ES-I3 (cell line): ENCODE results near the gene ZNF280B.
"Not testable (repeated sequence)": the region's sequence is repeated elsewhere in the genome, so short reads cannot be mapped to it uniquely, and the experiment has no call there.

Experiments used
- H3K36me3 ChIP-seq: 2 replicates; pipeline ENCODE4 v1.6.1; 2013; ENCODE audit warnings: mild to moderate bottlenecking, low read length, control low read depth, moderate library complexity; ENCODE audit not compliant: insufficient read depth
- H3K4me1 ChIP-seq: 2 replicates; pipeline ENCODE4 v1.6.1; 2013; ENCODE audit warnings: mild to moderate bottlenecking, control low read depth, low read length; ENCODE audit not compliant: insufficient read depth
- H3K9ac ChIP-seq: 2 replicates; pipeline ENCODE4 v1.6.1; 2013; ENCODE audit warnings: low read depth, mild to moderate bottlenecking, low read length, moderate library complexity
- H3K9me3 ChIP-seq: 2 replicates; pipeline ENCODE4 v1.6.1; 2013; ENCODE audit warnings: mild to moderate bottlenecking, low read length, moderate library complexity; ENCODE audit not compliant: control insufficient read depth, insufficient read depth

The ZNF280B gene

DNA sequence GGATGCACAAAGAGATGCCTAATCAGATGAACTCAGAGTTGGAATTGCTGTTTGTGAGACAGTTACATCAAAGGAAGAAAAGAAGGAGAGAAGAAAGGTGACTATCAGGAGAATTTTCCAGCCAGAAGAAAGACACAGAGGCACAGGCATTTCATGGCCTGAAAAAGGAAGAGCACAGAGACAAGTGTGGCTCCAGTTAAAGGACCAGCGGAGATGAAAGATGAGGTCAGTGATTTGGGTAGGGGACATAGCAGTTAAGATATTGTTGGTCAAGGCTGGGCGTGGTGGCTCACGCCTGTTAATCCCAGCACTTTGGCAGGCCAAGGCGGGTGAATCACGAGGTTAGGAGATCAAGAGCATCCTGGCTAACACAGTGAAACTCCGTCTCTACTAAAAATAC lies 15.0 kb upstream of the ZNF280B start:
- Histone ChIP-seq H3K4me1 (peaks cover 5% of the 10 kb centered on the region; the same call in 1 of the 2 replicates), H3K36me3 (no peaks in the 10 kb centered on the region), H3K9ac (no peak overlapping the region), H3K9me3 (no peaks in the 10 kb centered on the region)

DNA sequence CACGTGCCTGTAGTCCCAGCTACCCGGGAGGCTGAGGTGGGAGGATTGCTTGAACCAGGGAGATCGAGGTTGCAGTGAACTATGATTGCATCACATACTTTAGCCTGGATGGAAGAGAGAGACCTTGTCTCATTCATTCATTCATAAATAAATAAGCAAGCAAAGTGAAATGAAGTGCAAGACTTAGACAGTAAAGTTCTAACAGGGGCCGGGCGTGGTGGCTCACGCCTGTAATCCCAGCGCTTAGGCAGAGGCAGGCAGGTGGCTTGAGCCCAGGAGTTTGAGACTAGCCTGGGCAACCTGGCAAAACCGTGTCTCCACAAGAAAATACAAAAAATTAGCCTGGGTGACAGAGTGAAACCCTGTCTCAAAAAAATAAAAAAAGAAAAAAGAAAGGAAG lies 13.1 kb upstream of the ZNF280B start:
- Histone ChIP-seq H3K9ac (no peak overlapping the region), H3K9me3 (no peaks in the 10 kb centered on the region), H3K4me1 (peaks cover 5% of the 10 kb centered on the region; the same call in 1 of the 2 replicates), H3K36me3 (no peaks in the 10 kb centered on the region)

DNA sequence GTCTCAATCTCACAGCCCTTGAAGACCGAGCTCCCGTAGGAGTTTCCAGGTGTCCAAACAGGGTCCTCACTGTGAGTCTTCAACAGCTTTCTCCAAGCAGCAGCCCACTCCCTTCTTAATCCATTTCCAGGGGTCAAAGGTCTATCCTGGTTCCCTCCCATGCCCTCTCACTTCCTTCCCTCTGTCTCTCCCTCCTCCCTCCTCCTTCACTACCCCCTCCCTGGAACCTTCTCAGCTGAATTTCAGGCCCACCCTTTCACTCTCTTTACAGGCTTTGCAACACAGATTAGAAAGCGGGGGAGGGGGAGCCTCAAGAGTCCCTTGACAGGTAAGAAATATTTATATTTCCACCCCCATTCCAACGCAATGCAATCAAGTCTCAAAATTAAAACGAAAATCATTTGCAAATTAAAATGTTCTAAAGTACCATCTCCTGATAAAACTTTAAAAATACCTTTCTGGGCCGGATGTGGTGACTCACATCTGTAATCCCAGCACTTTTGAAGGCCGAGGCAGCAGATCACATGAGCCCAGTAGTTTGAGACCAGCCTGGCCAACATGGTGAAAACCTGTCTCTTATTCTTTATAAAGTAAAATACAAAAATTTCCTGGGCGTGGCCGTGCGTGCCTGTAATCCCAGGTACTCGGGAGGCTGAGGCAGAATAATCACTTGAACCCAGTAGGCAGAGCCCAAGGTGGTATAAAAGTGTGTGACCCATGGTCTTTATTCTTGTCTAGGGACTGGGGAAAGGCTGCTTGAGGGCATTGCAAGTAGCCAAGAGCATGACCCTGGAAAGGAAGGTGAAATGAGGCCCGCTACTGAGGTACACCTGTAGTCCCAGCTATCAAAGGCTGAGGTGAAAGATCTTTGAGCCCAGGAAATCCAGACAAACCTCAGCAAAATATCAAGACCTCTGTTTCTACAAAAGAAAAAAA lies 12.4 kb upstream of the ZNF280B start:
- H3K9ac ChIP-seq: no peak overlapping the region; the same call in 1 of the 2 replicates
- no peaks in the 10 kb centered on the region for H3K36me3 ChIP-seq
- H3K9me3 ChIP-seq: no peaks in the 10 kb centered on the region
- H3K4me1 ChIP-seq: peaks cover 5% of the 10 kb centered on the region; the same call in 1 of the 2 replicates

DNA sequence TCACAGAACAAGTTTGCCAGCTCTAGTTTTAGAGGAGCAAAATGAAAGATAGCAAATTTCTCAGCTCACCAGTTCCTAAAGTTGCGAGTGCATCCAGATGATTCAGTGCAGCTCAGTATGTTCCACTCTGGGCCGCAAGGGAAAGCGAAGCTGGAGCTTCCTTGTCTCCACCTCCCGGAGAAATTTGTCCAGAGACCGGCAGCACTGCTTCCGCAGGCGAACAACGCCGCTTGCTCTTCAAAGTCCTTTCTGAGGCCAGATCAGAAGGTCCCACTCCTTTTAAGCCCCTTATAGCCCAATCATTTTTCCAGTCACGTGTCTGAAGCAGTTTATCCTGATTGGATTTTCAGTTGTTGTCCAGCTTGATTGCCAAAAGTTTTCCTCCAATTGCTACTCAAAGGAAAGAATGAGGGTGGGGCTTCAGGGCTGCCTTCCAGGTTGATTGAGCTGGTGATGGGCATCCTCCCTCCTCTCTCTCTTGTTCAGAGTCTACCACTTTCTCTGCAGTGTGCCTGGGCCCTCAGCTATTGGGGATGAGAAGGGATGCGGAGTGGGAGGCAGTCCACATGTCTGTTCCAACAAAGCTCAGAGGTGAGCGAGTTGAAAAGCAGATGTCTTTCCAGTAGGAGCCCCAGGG lies 11.6 kb upstream of the ZNF280B start, which contains the start of gene ZNF280A:
Gene ZNF280A, minus strand, starts transcription at position 251 of the 637 bp plus-strand sequence. CDS start 4,640 bp downstream, outside the sequence.
- Histone ChIP-seq H3K4me1 (peaks cover 5% of the 10 kb centered on the region; the same call in 1 of the 2 replicates), H3K9ac (peak within 1 kb of the TSS; percentile 46; the same call in 1 of the 2 replicates), H3K9me3 (no peaks in the 10 kb centered on the region), H3K36me3 (no peaks in the 10 kb centered on the region)

DNA sequence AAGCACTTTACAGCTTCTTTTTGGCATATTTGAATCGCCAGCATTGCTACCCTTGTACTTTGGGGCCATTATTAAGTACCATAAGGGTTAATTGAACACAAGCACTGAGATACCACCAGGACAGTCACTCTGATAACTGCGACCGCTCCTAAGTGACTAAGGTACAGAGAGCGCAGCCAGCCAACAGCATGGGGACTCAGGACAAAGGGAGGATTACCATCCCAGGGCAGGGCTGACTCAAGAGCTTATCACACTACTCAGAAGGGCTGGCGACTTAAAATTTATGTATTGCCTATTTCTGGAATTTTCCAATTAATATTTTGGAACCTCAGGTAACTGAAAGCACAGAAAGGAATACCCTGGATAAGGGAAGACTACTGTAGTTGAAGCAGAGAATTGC lies 11.0 kb upstream of the ZNF280B start:
- Histone ChIP-seq H3K9ac (peak overlapping the region; percentile 46; the same call in 1 of the 2 replicates), H3K36me3 (no peaks in the 10 kb centered on the region), H3K4me1 (peaks cover 5% of the 10 kb centered on the region; the same call in 1 of the 2 replicates), H3K9me3 (no peaks in the 10 kb centered on the region)

DNA sequence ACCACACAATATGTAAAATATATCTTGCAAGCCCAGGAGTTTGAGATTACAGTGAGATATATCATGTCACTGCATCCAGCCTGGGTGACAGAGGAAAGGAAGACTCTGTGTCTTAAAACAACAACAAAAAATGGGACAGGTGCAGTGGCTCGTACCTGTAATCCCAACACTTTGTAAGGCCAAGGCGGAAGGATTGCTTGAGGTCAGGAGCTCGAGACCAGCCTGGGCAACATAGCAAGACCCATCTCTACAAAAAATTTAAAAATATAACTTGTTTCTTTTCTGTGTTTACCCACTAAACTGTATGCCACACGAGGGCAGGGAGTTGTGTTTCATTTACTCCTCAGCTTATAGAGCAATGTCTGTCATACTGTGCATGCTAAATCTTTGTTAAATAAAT lies 8.4 kb upstream of the ZNF280B start:
- no peaks in the 10 kb centered on the region for H3K9me3 ChIP-seq
- no peaks in the 10 kb centered on the region for H3K36me3 ChIP-seq
- no peak overlapping the region for H3K9ac ChIP-seq
- peaks cover 5% of the 10 kb centered on the region; the same call in 1 of the 2 replicates for H3K4me1 ChIP-seq

DNA sequence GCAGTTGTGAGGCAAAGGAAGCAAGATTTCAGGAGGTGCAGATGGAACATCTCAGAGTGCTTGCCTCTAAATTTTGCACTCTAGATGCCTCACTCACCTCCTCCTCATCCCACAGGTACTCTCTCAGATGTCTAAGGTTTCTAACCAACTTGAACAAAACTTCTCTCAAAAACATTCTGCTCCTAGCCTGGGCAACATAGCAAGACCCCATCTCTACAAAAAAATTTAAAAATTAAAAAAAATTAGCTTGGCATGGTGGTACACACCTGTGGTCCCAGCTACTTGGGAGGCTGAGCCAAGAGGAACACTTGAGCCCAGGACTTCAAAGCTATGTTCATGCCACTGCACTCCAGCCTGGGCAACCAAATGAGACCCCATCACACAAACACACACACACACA lies 7.3 kb upstream of the ZNF280B start:
- H3K9ac ChIP-seq: no peak overlapping the region
- H3K4me1 ChIP-seq: peaks cover 5% of the 10 kb centered on the region; the same call in 1 of the 2 replicates
- H3K36me3 ChIP-seq: no peaks in the 10 kb centered on the region

DNA sequence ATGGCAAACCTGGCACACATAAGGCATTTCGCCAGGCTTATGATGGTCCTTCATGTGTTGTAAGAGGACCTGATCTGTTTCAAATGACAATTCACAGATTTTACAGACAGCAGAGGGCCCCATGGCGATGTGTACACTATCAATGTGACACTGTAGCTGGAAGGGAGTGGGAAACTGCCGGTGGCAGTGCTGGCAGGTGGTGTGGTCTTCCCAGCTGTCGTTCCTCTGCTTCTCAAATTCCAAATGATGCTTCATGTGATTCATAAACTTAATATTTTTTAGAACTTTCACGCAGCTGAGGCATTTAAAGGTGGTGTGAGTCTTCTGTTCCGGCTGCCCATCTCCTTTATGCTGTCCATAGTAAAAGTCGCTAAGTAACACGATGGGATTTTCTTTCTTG lies 5.9 kb upstream of the ZNF280B start:
- not testable (repeated sequence) for H3K4me1 ChIP-seq, H3K36me3 ChIP-seq, H3K9ac ChIP-seq, H3K9me3 ChIP-seq

More for the DNA sequence above, 7.3 kb upstream of the ZNF280B start:
- H3K9me3 ChIP-seq: 0 out of 2 replicates have a peak, but pooled peaks cover 3% of the 10 kb centered on the region

DNA sequence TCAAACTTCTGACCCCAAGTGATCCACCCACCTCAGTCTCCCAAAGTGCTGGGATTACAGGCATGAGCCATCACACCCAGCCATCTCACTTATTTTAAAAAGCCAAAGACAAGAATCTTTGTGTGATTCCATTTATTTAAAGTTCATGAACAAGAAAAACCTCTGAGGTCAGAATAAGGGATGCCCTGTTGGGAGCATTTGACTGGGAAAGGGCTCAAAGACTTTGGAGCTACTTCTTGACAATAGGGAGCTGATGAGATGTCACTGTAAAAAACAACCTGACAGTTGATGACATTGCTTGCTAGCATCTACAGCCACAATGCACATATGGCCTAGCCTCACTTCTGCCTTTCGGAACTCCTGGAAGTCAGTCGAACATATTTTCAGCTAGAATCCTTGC lies 5.1 kb upstream of the ZNF280B start:
- peaks cover 9% of the 10 kb centered on the region; the same call in 1 of the 2 replicates for H3K9me3 ChIP-seq
- no peak overlapping the region for H3K9ac ChIP-seq
- no peaks in the 10 kb centered on the region for H3K36me3 ChIP-seq
- H3K4me1 ChIP-seq: no peaks in the 10 kb centered on the region

DNA sequence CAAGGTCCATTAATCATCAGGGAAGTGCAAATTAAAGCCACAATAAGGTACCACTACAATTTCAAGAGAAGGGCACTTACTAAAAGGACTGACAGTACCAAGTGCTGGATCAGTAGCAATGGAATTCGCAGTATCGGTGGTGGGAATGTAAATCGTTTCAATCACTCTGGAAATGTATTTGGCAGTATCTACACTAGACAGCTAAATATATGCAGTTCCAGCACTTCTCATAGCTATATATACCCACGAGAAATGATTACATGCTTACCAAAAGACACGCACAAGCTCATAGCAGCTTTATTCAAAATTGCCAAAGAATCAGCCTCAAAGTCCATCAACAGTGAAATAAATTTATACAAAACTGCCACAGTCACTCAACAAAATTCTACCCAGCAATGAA lies 4.4 kb upstream of the ZNF280B start:
- H3K9ac ChIP-seq: no peak overlapping the region
- peaks cover 9% of the 10 kb centered on the region; the same call in 1 of the 2 replicates for H3K9me3 ChIP-seq
- no peaks in the 10 kb centered on the region for H3K4me1 ChIP-seq
- no peaks in the 10 kb centered on the region for H3K36me3 ChIP-seq

DNA sequence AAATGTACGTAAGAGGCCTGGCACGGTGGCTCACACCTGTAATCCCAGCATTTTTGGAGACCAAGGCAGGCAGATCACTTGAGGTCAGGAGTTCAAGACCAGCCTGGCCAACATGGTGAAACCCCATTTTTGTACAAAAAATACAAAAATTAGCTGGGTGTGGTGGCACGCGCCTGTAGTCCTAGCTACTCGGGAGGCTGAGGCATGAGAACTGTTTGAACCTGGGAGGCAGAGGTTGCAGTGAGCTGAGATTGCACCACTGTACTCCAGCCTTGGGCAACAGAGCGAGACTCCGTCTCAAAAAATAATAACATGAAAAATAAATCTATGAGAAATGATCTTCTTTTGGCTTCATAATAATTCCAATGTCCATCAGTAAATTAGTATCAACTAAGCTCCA lies 2.3 kb upstream of the ZNF280B start:
- H3K4me1 ChIP-seq, H3K9me3 ChIP-seq, H3K9ac ChIP-seq, H3K36me3 ChIP-seq: not testable (repeated sequence)

DNA sequence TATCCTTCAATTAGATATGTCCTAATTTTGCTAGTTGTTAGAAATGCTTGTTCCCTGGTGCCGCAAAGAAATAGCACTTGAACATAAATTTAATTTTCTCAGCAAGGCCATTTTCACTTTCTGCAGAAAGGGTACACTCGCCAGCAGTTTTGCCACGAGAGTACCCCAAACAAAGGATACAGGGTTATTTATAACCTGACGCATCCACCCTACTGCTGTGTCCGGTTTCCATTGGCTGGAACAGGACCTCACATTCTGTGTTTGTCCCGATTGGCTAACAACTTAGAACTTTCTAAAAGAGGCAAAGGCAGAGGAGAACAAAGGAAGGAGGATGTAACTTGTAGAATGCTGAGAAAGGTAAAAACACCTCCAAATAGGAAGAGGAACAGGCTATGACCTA lies 1.4 kb upstream of the ZNF280B start:
- H3K36me3 ChIP-seq, H3K9ac ChIP-seq, H3K9me3 ChIP-seq, H3K4me1 ChIP-seq: not testable (repeated sequence)

DNA sequence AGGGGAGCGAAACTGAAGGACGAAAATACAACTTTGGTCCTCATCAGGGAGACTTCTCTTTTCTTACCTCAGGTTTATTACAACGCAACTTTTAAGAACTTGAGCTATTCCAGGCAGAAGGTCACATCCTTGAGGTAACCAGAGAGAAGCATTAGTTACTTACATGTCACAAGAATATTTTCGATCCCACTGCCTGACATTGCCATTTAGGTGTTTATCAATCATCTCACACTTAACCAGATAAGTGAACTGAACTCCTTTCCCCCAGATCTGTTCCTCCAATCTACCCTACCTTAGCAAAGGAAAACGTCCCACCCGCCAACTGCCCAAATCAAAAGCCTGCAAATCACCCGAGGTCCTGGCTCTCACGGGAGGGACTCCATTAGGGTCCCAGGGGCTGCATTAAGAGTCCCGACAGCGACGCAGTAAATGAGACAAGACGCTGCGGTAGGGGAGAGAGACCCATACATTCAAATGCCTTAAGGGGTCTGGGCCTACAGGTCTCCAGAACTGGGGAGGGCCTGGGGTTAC lies 734 bp downstream of the ZNF280B start:
- peak overlapping the region; percentile 88 for H3K9ac ChIP-seq
- no peaks in the 10 kb centered on the region for H3K4me1 ChIP-seq
- peaks cover 9% of the 10 kb centered on the region; the same call in 1 of the 2 replicates for H3K9me3 ChIP-seq
- no peaks in the 10 kb centered on the region for H3K36me3 ChIP-seq

DNA sequence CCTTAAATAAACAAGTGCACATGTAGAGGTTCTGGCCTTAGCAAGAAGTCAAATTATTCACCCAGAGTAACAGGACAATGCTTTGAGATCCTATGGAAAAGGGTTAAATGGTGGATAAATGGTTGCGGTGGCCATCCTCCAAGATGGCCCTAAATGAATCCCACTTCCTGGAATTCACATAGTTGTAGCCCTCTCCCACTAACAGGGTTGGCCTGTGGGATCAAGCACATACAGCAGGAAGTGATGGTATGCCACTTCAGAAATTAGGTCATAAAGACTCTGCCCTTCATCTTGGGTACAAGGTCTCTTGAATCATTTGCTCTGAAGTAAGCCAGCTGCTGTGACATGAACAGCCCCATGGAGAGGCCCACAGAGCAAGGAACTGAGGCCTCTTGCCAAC lies 1.8 kb downstream of the ZNF280B start:
- Histone ChIP-seq H3K9ac (no peak overlapping the region), H3K9me3 (peaks cover 9% of the 10 kb centered on the region; the same call in 1 of the 2 replicates), H3K36me3 (no peaks in the 10 kb centered on the region), H3K4me1 (no peaks in the 10 kb centered on the region)
